Parathyroid adenoma (tissue), 2 donors: ENCODE results near the gene MSANTD4.
"Not testable (repeated sequence)": the region's sequence is repeated elsewhere in the genome, so short reads cannot be mapped to it uniquely, and the experiment has no call there.

Source experiments
- H2AFZ ChIP-seq: fragments of 300-600 bp; sonication (generic); one replicate; pipeline ENCODE4 v1.7.0; 2017; ENCODE audit warnings: antibody characterized with exemption, mild to moderate bottlenecking
- H3K27ac ChIP-seq: fragments of 300-600 bp; sonication (generic); one replicate; pipeline ENCODE4 v1.7.0; 2017
- H3K27me3 ChIP-seq: fragments of 300-600 bp; sonication (generic); one replicate; pipeline ENCODE4 v1.7.0; 2017; ENCODE audit warnings: low read length; ENCODE audit not compliant: control insufficient read depth, insufficient read depth
- H3K36me3 ChIP-seq: fragments of 300-600 bp; sonication (generic); one replicate; pipeline ENCODE4 v1.7.0; 2017; ENCODE audit warnings: low read length; ENCODE audit not compliant: control insufficient read depth, insufficient read depth
- H3K4me1 ChIP-seq: fragments of 300-600 bp; sonication (generic); one replicate; pipeline ENCODE4 v1.7.0; 2017; ENCODE audit warnings: control low read depth
- H3K4me2 ChIP-seq: fragments of 300-600 bp; sonication (generic); one replicate; pipeline ENCODE4 v1.7.0; 2017; ENCODE audit warnings: low read length
- H3K4me3 ChIP-seq: fragments of 300-600 bp; sonication (generic); one replicate; pipeline ENCODE4 v1.7.0; 2017; ENCODE audit warnings: low read depth, low read length
- H3K79me2 ChIP-seq: fragments of 300-600 bp; sonication (generic); one replicate; pipeline ENCODE4 v1.7.0; 2017; ENCODE audit warnings: control low read depth
- H3K9ac ChIP-seq: fragments of 300-600 bp; sonication (generic); one replicate; pipeline ENCODE4 v1.7.0; 2017; ENCODE audit warnings: mild to moderate bottlenecking
- H3K9me3 ChIP-seq: fragments of 300-600 bp; sonication (generic); one replicate; pipeline ENCODE4 v1.7.0; 2017; ENCODE audit warnings: low read length; ENCODE audit not compliant: control insufficient read depth
- CTCF ChIP-seq: fragments of 300-600 bp; sonication (generic); IDR thresholded peaks from one replicate; pipeline ENCODE4 v1.7.0; 2017; ENCODE audit warnings: antibody characterized with exemption, mild to moderate bottlenecking
- donor health status: primary hyperparathyroidism.

Gene MSANTD4

GRCh38 chr11:106061249-106061784 lies 39.3 kb upstream of the MSANTD4 start:
- H3K4me3 ChIP-seq = no peak overlapping the region
- H3K4me2 ChIP-seq = no peak overlapping the region
- H3K79me2 ChIP-seq = no peaks in the 10 kb centered on the region
- H3K27ac ChIP-seq = no peak overlapping the region
- H3K27me3 ChIP-seq = no peaks in the 10 kb centered on the region
- H3K4me1 ChIP-seq = no peaks in the 10 kb centered on the region
- H2AFZ ChIP-seq = no peak overlapping the region
- TF ChIP-seq CTCF = no peak
- no peak overlapping the region for H3K9ac ChIP-seq
- no peaks in the 10 kb centered on the region for H3K9me3 ChIP-seq
- no peaks in the 10 kb centered on the region for H3K36me3 ChIP-seq

DNA sequence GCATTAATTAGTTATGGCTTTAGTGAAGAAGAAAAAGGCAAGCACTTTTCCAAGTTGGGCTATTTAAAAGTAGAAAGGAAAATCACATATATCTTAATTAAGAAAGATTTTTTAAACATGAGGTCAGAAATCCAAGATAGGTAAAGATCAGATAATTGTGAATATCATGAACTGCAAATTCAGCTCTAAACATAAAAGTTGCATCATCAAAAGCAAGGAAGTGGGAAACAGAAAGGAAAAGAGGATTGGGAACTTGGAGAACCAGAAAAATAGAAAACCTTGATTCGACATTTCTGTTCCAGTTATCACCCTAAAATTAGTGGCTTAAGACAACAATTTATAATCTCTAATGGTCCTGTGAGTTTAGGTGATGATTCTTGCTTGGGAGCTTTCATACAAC lies 37.6 kb upstream of the MSANTD4 start:
- no peak for TF ChIP-seq CTCF
- H3K36me3 ChIP-seq = no peaks in the 10 kb centered on the region
- H3K27ac ChIP-seq = no peak overlapping the region
- H3K9ac ChIP-seq = no peak overlapping the region
- H3K27me3 ChIP-seq = no peaks in the 10 kb centered on the region
- H3K4me1 ChIP-seq = no peaks in the 10 kb centered on the region
- H2AFZ ChIP-seq = no peak overlapping the region
- no peak overlapping the region for H3K4me3 ChIP-seq
- H3K4me2 ChIP-seq = no peak overlapping the region
- H3K79me2 ChIP-seq = no peaks in the 10 kb centered on the region
- H3K9me3 ChIP-seq = no peaks in the 10 kb centered on the region

DNA sequence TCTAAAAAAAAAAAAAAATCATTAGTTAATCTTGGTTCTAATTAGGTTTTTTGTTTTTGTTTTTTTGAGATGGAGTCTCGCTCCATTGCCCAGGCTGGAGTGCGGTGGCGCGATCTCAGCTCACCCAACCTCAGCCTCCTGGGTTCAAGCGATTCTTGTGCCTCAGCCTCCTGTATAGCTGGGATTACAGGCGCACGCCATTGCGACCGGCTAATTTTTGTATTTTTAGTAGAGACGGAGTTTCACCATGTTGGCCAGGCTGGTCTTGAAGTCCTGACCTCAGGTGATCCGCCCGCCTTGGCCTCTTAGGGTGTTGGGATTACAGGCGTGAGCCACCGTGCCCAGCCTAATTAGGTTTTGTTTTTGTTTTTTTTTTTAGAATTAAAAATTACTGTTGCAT lies 36.3 kb upstream of the MSANTD4 start:
- not testable (repeated sequence) for H3K79me2 ChIP-seq, H3K27ac ChIP-seq, H3K4me3 ChIP-seq, H3K27me3 ChIP-seq, H3K9me3 ChIP-seq, H3K4me1 ChIP-seq, H3K4me2 ChIP-seq, H3K36me3 ChIP-seq, H3K9ac ChIP-seq, H2AFZ ChIP-seq

GRCh38 chr11:106051103-106051502 lies 29.1 kb upstream of the MSANTD4 start:
- Histone ChIP-seq H3K36me3 (no peaks in the 10 kb centered on the region), H3K9me3 (no peaks in the 10 kb centered on the region), H3K4me2 (no peak overlapping the region), H3K9ac (no peak overlapping the region), H3K27me3 (no peaks in the 10 kb centered on the region), H2AFZ (no peak overlapping the region), H3K4me1 (no peaks in the 10 kb centered on the region), H3K4me3 (no peak overlapping the region), H3K79me2 (no peaks in the 10 kb centered on the region), H3K27ac (no peak overlapping the region)
- no peak for TF ChIP-seq CTCF

DNA sequence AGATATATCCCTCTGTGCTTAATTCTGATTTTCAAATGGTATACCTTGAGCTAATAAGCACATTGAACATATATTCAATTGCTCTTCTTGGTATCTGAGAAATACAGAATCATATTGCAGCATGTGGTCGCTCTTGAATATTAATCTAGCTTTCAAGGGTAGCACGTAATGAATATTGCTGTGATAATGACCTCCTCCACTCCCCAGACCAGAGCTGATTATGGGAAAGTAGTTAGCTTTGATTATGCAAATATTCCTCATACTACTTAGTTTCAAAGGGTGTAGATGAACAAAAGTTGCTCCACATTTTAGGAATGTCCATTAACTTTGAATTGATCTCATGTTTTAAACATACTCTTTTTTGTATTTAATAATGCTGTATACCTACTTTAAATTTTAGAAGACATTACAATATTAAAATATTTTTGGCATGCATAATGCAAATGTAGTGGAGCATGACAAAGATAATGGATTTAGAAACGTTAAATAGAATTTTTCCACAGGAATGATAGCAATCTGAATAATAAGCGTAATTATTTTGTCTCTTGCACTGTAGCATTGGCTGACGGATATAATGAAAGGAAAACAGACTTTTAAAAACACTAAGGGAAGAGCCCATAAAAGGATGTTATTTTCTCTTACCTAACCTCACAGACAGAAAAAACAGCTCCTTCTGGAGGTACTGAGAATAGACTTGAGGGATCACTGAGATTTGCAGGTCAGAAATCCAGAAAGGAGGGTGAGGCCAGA lies 27.9 kb upstream of the MSANTD4 start:
- no peak for TF ChIP-seq CTCF
- H3K4me3 ChIP-seq = no peak overlapping the region
- no peaks in the 10 kb centered on the region for H3K79me2 ChIP-seq
- no peak overlapping the region for H3K27ac ChIP-seq
- no peaks in the 10 kb centered on the region for H3K4me1 ChIP-seq
- no peak overlapping the region for H2AFZ ChIP-seq
- no peaks in the 10 kb centered on the region for H3K9me3 ChIP-seq
- no peak overlapping the region for H3K9ac ChIP-seq
- no peaks in the 10 kb centered on the region for H3K27me3 ChIP-seq
- H3K4me2 ChIP-seq = no peak overlapping the region
- no peaks in the 10 kb centered on the region for H3K36me3 ChIP-seq
